Loucy (cell line): ENCODE measurements around the gene PDE8B.
"Not testable (repeated sequence)": the region's sequence is repeated elsewhere in the genome, so short reads cannot be mapped to it uniquely, and the experiment has no call there.

Source experiments
- H2AFZ ChIP-seq: fragments of 200-600 bp; sonication (generic); 2 replicates; pipeline ENCODE4 v1.6.0; 2016; ENCODE audit warnings: antibody characterized with exemption, mild to moderate bottlenecking, low read length, moderate library complexity
- H3F3A ChIP-seq: fragments of 200-600 bp; 2 replicates; pipeline ENCODE4 v1.6.0; 2016; ENCODE audit warnings: antibody characterized with exemption, low read depth, mild to moderate bottlenecking
- H3K27me3 ChIP-seq: fragments of 200-600 bp; sonication (generic); 2 replicates; pipeline ENCODE4 v1.6.1; 2014; ENCODE audit warnings: low read length, mild to moderate bottlenecking; ENCODE audit not compliant: insufficient read depth, poor library complexity, severe bottlenecking
- H3K36me3 ChIP-seq: fragments of 200-600 bp; sonication (generic); 2 replicates; pipeline ENCODE4 v1.6.1; 2016; ENCODE audit warnings: low read length; ENCODE audit not compliant: insufficient read depth
- H3K4me1 ChIP-seq: fragments of 200-600 bp; sonication (generic); 2 replicates; pipeline ENCODE4 v1.5.1; 2014; ENCODE audit warnings: low read length, mild to moderate bottlenecking; ENCODE audit not compliant: insufficient read depth, poor library complexity, severe bottlenecking
- H3K4me2 ChIP-seq: fragments of 200-600 bp; sonication (generic); 2 replicates; pipeline ENCODE4 v1.6.0; 2014; ENCODE audit warnings: antibody characterized with exemption, low read length, low read depth, mild to moderate bottlenecking; ENCODE audit not compliant: poor library complexity, severe bottlenecking
- H3K4me3 ChIP-seq: fragments of 200-600 bp; sonication (generic); 2 replicates; pipeline ENCODE4 v1.5.1; 2014; ENCODE audit warnings: low read length, mild to moderate bottlenecking, mixed read lengths; ENCODE audit not compliant: poor library complexity, severe bottlenecking
- H3K79me2 ChIP-seq: fragments of 200-600 bp; sonication (generic); 2 replicates; pipeline ENCODE4 v1.6.1; 2014; ENCODE audit warnings: low read length; ENCODE audit not compliant: insufficient read depth
- H3K9ac ChIP-seq: fragments of 200-600 bp; sonication (generic); 2 replicates; pipeline ENCODE4 v1.6.0; 2014; ENCODE audit warnings: mild to moderate bottlenecking, low read depth, low read length, moderate library complexity; ENCODE audit not compliant: poor library complexity, severe bottlenecking
- H3K9me2 ChIP-seq: fragments of 200-600 bp; sonication (generic); replicated peaks from 2 replicates; pipeline ENCODE4 v1.6.1; 2016; ENCODE audit warnings: low read depth, low read length, mixed read lengths
- H3K9me3 ChIP-seq: fragments of 200-600 bp; sonication (generic); 2 replicates; pipeline ENCODE4 v1.6.1; 2014; ENCODE audit warnings: mild to moderate bottlenecking, antibody characterized with exemption, low read length, low read depth; ENCODE audit not compliant: insufficient read depth
- H4K20me1 ChIP-seq: fragments of 200-600 bp; sonication (generic); 2 replicates; pipeline ENCODE4 v1.6.0; 2014; ENCODE audit warnings: antibody characterized with exemption, low read length, mild to moderate bottlenecking; ENCODE audit not compliant: insufficient read depth, poor library complexity, severe bottlenecking
- EZH2phosphoT487 ChIP-seq: fragments of 200-600 bp; IDR thresholded peaks from 2 replicates; pipeline ENCODE4 v1.6.1; 2018; ENCODE audit warnings: antibody characterized with exemption, mild to moderate bottlenecking, moderate library complexity, borderline replicate concordance
- TF ChIP-seq, protein P1 (sequence below): fragments of 200-600 bp; sonication (generic); conservative IDR thresholded peaks from 2 replicates; pipeline ENCODE4 v1.5.1; 2014; ENCODE audit warnings: mild to moderate bottlenecking, antibody characterized with exemption, low read length

Gene PDE8B

DNA sequence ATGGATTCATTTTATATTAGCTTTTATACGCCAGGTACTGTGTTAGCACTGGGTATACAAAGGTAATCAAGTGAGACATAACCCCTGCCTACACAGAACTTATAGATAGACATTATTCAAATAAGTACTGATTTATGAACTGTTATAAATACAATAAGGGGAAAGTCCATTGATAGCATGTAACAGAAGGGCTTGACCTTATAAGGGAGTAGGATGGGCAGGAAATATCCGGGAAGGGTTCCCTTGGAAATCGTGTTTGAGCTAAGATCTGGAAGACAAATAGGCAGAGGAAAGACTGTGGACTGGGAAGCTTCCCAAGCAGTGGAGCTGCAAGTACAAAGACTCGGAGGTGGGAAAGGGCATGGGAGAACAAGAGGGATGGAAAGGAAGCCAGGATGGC is 170.2 kb downstream of the PDE8B start:
- H4K20me1 ChIP-seq: no peaks in the 10 kb centered on the region
- no peaks in the 10 kb centered on the region for H3K4me1 ChIP-seq
- no peak overlapping the region for H3K4me2 ChIP-seq
- H3K9ac ChIP-seq: no peak overlapping the region
- H3K36me3 ChIP-seq: no peaks in the 10 kb centered on the region
- no peak overlapping the region for H2AFZ ChIP-seq
- H3K9me3 ChIP-seq: no peaks in the 10 kb centered on the region
- no peak overlapping the region for H3K4me3 ChIP-seq
- H3K9me2 ChIP-seq: no peaks in the 10 kb centered on the region
- H3F3A ChIP-seq: no peaks in the 10 kb centered on the region
- no peaks in the 10 kb centered on the region for H3K79me2 ChIP-seq
- no peaks in the 10 kb centered on the region for H3K27me3 ChIP-seq
- TF ChIP-seq, protein P1, sequence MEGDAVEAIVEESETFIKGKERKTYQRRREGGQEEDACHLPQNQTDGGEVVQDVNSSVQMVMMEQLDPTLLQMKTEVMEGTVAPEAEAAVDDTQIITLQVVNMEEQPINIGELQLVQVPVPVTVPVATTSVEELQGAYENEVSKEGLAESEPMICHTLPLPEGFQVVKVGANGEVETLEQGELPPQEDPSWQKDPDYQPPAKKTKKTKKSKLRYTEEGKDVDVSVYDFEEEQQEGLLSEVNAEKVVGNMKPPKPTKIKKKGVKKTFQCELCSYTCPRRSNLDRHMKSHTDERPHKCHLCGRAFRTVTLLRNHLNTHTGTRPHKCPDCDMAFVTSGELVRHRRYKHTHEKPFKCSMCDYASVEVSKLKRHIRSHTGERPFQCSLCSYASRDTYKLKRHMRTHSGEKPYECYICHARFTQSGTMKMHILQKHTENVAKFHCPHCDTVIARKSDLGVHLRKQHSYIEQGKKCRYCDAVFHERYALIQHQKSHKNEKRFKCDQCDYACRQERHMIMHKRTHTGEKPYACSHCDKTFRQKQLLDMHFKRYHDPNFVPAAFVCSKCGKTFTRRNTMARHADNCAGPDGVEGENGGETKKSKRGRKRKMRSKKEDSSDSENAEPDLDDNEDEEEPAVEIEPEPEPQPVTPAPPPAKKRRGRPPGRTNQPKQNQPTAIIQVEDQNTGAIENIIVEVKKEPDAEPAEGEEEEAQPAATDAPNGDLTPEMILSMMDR: no peak
- TF ChIP-seq EZH2phosphoT487: no peak

DNA sequence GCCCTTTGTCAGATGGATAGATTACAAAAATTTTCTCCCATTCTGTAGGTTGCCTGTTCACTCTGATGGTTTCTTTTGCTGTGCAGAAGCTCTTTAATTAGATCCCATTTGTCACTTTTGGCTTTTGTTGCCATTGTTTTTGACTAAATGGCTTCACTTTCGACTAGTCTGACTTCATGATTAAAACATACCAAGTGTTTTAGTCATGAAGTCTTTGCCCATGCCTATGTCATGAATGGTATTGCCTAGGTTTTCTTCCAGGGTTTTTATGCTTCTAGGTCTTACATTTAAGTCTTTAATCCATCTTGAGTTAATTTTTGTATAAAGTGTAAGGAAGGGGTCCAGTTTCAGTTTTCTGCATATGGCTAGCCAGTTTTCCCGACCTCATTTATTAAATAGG is 172.9 kb downstream of the PDE8B start:
- not testable (repeated sequence) for H3F3A ChIP-seq, H3K27me3 ChIP-seq, H3K9me3 ChIP-seq, H3K4me1 ChIP-seq, H3K9ac ChIP-seq, H3K4me2 ChIP-seq, H3K36me3 ChIP-seq, H4K20me1 ChIP-seq, H3K4me3 ChIP-seq, H2AFZ ChIP-seq, H3K9me2 ChIP-seq, H3K79me2 ChIP-seq

DNA sequence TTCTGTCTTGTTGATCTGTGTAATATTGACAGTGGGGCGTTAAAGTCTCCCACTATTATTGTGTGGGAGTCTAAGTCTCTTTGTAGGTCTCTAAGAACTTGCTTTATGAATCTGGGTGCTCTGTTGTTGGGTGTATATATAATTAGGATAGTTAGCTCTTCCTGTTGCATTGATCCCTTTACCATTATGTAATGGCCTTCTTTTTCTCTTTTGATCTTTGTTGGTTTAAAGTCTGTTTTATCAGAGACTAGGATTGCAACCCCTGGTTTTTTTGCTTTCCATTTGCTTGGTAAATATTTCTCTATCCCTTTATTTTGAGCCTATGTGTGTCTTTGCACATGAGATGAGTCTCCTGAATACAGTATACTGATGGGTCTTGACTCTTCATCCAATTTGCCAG is 175.9 kb downstream of the PDE8B start:
- H2AFZ ChIP-seq, H3F3A ChIP-seq, H3K9me2 ChIP-seq, H3K4me3 ChIP-seq, H3K9me3 ChIP-seq, H3K27me3 ChIP-seq, H3K9ac ChIP-seq, H3K4me1 ChIP-seq, H4K20me1 ChIP-seq, H3K4me2 ChIP-seq, H3K79me2 ChIP-seq, H3K36me3 ChIP-seq: not testable (repeated sequence)

DNA sequence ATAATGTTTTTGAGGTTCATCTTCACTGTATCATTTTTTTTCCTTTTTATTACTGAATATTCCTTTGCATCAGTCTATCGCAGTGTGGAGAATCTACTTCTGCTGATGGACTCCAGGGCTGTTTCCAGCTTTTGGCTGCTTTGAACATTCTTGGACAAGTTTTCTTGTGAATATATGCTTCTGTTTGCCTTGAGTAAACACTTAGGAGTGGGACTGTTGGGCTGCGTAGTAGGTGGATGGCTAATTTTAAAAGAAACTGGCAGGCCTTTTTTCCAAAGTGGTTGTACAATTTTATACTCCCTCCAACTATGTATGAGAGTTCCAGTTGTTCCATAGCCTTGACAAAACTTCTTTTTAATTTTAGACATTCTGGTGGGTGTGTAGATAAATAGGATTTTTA is 179.3 kb downstream of the PDE8B start:
- H3K9ac ChIP-seq: no peak overlapping the region
- H3K9me2 ChIP-seq: no peaks in the 10 kb centered on the region

More for the DNA sequence above, 179.3 kb downstream of the PDE8B start:
- no peak overlapping the region for H2AFZ ChIP-seq
- no peak overlapping the region for H3K4me3 ChIP-seq
- no peaks in the 10 kb centered on the region for H4K20me1 ChIP-seq
- H3K4me2 ChIP-seq: no peak overlapping the region
- no peak for TF ChIP-seq EZH2phosphoT487
- TF ChIP-seq, protein P1: no peak
- no peaks in the 10 kb centered on the region for H3K4me1 ChIP-seq
- H3K27me3 ChIP-seq: no peaks in the 10 kb centered on the region
- no peaks in the 10 kb centered on the region for H3K79me2 ChIP-seq
- no peaks in the 10 kb centered on the region for H3F3A ChIP-seq
- H3K36me3 ChIP-seq: no peaks in the 10 kb centered on the region
- no peaks in the 10 kb centered on the region for H3K9me3 ChIP-seq
